Measurements from ENCODE around the gene SORCS2. TPM values are rescaled to one million over a fixed set of nuclear protein-coding genes. Genes with fewer than 3 reads are reported as not detected.

Gene SORCS2
- total RNA-seq, 1 donor from 2014 or later: 13.8 TPM

GRCh38 chr4:7281691-7282665 lies 89.6 kb downstream of the SORCS2 start:
- Histone ChIP-seq H3K4me1 (ENCODE audit: insufficient read depth, low read length) (peaks cover 27% of the 10 kb centered on the region), H3K27ac (ENCODE audit: low read depth, low read length) (no peak overlapping the region), H3K9ac (ENCODE audit: low read length) (no peak overlapping the region), H3K9me3 (ENCODE audit: insufficient read depth, low read depth, low read length) (no peaks in the 10 kb centered on the region), H2AFZ (ENCODE audit: low read depth, low read length) (peak overlapping the region; percentile 44), H3K4me2 (ENCODE audit: low read length) (peak overlapping the region; percentile 51), H3K27me3 (ENCODE audit: insufficient read depth, low read length) (peaks cover 3% of the 10 kb centered on the region), H3K36me3 (ENCODE audit: insufficient read depth, low read length) (no peaks in the 10 kb centered on the region), H3K79me2 (ENCODE audit: insufficient read depth, low read length) (no peaks in the 10 kb centered on the region), H3K4me3 (ENCODE audit: insufficient read depth, low read depth, low read length) (no peak overlapping the region), H4K20me1 (ENCODE audit: insufficient read depth, low read length) (peaks cover 32% of the 10 kb centered on the region)
- H3K36me3 Mint-ChIP-seq (ENCODE audit: low read depth, unreplicated experiment): peaks cover 2% of the 10 kb centered on the region
- no peak for TF ChIP-seq EZH2 (IDR thresholded peaks at IDR 0.05; ENCODE audit: insufficient read depth, low read length)
- no peak for TF ChIP-seq CTCF (IDR thresholded peaks at IDR 0.05; ENCODE audit: insufficient read depth, low read depth, low read length)
- DNase-seq (ENCODE audit: low read depth): no peak
- FAIRE-seq: no peak
- no peak overlapping the region for H3K27ac Mint-ChIP-seq (ENCODE audit: unreplicated experiment)
- peaks cover 3% of the 10 kb centered on the region for H3K27me3 Mint-ChIP-seq (ENCODE audit: low read depth, unreplicated experiment)
- H3K9me3 Mint-ChIP-seq (ENCODE audit: unreplicated experiment): no peaks in the 10 kb centered on the region
- H3K4me1 Mint-ChIP-seq (ENCODE audit: low read depth, unreplicated experiment): peaks cover 38% of the 10 kb centered on the region
- no peak overlapping the region for H3K4me3 Mint-ChIP-seq (ENCODE audit: unreplicated experiment)

- no peaks in the 10 kb centered on the region for H3K36me3 Mint-ChIP-seq (ENCODE audit: low read depth, unreplicated experiment)
- FAIRE-seq (no peak), DNase-seq (ENCODE audit: low read depth) (no peak)
- no peak overlapping the region for H3K27ac Mint-ChIP-seq (ENCODE audit: unreplicated experiment)
- Histone ChIP-seq H3K36me3 (ENCODE audit: insufficient read depth, low read length) (no peaks in the 10 kb centered on the region), H3K27ac (ENCODE audit: low read depth, low read length) (no peak overlapping the region), H3K4me2 (ENCODE audit: low read length) (no peak overlapping the region), H3K9ac (ENCODE audit: low read length) (no peak overlapping the region), H3K27me3 (ENCODE audit: insufficient read depth, low read length) (peaks cover 3% of the 10 kb centered on the region), H3K9me3 (ENCODE audit: insufficient read depth, low read depth, low read length) (no peaks in the 10 kb centered on the region), H3K4me3 (ENCODE audit: insufficient read depth, low read depth, low read length) (no peak overlapping the region), H3K4me1 (ENCODE audit: insufficient read depth, low read length) (peaks cover 27% of the 10 kb centered on the region), H2AFZ (ENCODE audit: low read depth, low read length) (no peak overlapping the region), H3K79me2 (ENCODE audit: insufficient read depth, low read length) (no peaks in the 10 kb centered on the region), H4K20me1 (ENCODE audit: insufficient read depth, low read length) (peaks cover 37% of the 10 kb centered on the region)
- peaks cover 38% of the 10 kb centered on the region for H3K4me1 Mint-ChIP-seq (ENCODE audit: low read depth, unreplicated experiment)
- peaks cover 8% of the 10 kb centered on the region for H3K27me3 Mint-ChIP-seq (ENCODE audit: low read depth, unreplicated experiment)
- no peak overlapping the region for H3K4me3 Mint-ChIP-seq (ENCODE audit: unreplicated experiment)
- TF ChIP-seq CTCF (IDR thresholded peaks at IDR 0.05; ENCODE audit: insufficient read depth, low read depth, low read length): no peak
- no peak for TF ChIP-seq EZH2 (IDR thresholded peaks at IDR 0.05; ENCODE audit: insufficient read depth, low read length)
- no peaks in the 10 kb centered on the region for H3K9me3 Mint-ChIP-seq (ENCODE audit: unreplicated experiment)
These were observed 90.6 kb downstream of the SORCS2 start for GRCh38 chr4:7282786-7283440.

Data from astrocyte (in vitro differentiated cells and primary cell).